B cell (primary cell): ENCODE measurements around the gene JSRP1. TPM values are rescaled to one million over a fixed set of nuclear protein-coding genes. Genes with fewer than 3 reads are reported as not detected.

Experiments used
- ATAC-seq: fragments of 200-7000 bp; cut with Tn5 transposase; one replicate; pipeline ENCODE4 v1.10.0; 2021; ENCODE audit warnings: low read depth, mild to moderate bottlenecking, moderate number of reproducible peaks, moderate library complexity
- CTCF ChIA-PET: fragments of 350-600 bp; sonication (Branson Sonifier 250); formaldehyde crosslinking; loops from one replicate; lab custom pipeline; 2021; ENCODE audit warnings: antibody characterized with exemption, inconsistent platforms; lab: Charles Lee
- POLR2A ChIA-PET: fragments of 350-600 bp; sonication (Branson Sonifier 250); formaldehyde crosslinking; loops from one replicate; lab custom pipeline; 2021; ENCODE audit warnings: antibody characterized with exemption; lab: Charles Lee
- DNase-seq: peaks from one replicate; pipeline ENCODE4 v3.0.0; 2013
- H2AFZ ChIP-seq: 2 replicates; pipeline ENCODE4 v1.6.1; 2012; ENCODE audit warnings: mild to moderate bottlenecking, low read depth, low read length; ENCODE audit not compliant: insufficient read depth, poor library complexity, severe bottlenecking
- H3K27ac ChIP-seq, 2 donors: 1 replicate in 1 of 2; 2 replicates in 1 of 2; pipeline ENCODE4 v1.5.1; 2012 to 2013; ENCODE audit warnings: low read length in 2 of 2, mild to moderate bottlenecking in 2 of 2, moderate library complexity in 1 of 2
- H3K27me3 ChIP-seq, 4 experiments: fragments of 200-600 bp in 1 of 4; sonication (generic) in 1 of 4; replicated peaks in 1 of 4; 1 replicate in 2 of 4; 2 replicates in 2 of 4; pipeline versions ENCODE4 v1.6.1 to v1.7.0; 2013 to 2016; ENCODE audit warnings: low read length in 3 of 4, mild to moderate bottlenecking in 2 of 4, mixed read lengths in 1 of 4, moderate library complexity in 1 of 4; ENCODE audit not compliant: insufficient read depth in 4 of 4, control insufficient read depth in 3 of 4; ENCODE audit errors: control extremely low read depth in 1 of 4
- H3K36me3 ChIP-seq, 2 experiments: replicated peaks in 1 of 2; 1 replicate in 1 of 2; 2 replicates in 1 of 2; pipeline versions ENCODE4 v1.6.1 to v1.7.1; 2013; ENCODE audit warnings: low read length in 1 of 2; ENCODE audit not compliant: insufficient read depth in 2 of 2, control insufficient read depth in 1 of 2; ENCODE audit errors: control extremely low read depth in 1 of 2, extremely low read depth in 1 of 2
- H3K4me1 ChIP-seq, 2 donors: fragments of 200-600 bp in 1 of 2; sonication (generic) in 1 of 2; 1 replicate in 1 of 2; 2 replicates in 1 of 2; pipeline versions ENCODE4 v1.5.1 to v1.6.1; 2013 to 2017; ENCODE audit warnings: low read length in 2 of 2; ENCODE audit not compliant: control insufficient read depth in 2 of 2, insufficient read depth in 2 of 2
- H3K4me2 ChIP-seq: replicated peaks from 2 replicates; pipeline ENCODE3; 2012; ENCODE audit warnings: mild to moderate bottlenecking, low read depth, low read length; ENCODE audit not compliant: poor library complexity, severe bottlenecking
- H3K4me3 ChIP-seq, 5 experiments: fragments of 200-600 bp in 1 of 5; sonication (generic) in 1 of 5; 1 replicate in 3 of 5; 2 replicates in 2 of 5; pipeline versions ENCODE4 v1.5.1 to v1.7.0; 2011 to 2016; ENCODE audit warnings: low read length in 4 of 5, mild to moderate bottlenecking in 4 of 5, low read depth in 2 of 5, control low read depth in 1 of 5, moderate library complexity in 1 of 5; ENCODE audit not compliant: insufficient read depth in 1 of 5; ENCODE audit errors: control extremely low read depth in 1 of 5, extremely low read depth in 1 of 5
- H3K79me2 ChIP-seq: fragments of 200-600 bp; sonication (generic); one replicate; pipeline ENCODE4 v1.6.0; 2016; ENCODE audit warnings: low read length; ENCODE audit not compliant: control insufficient read depth, insufficient read depth
- H3K9ac ChIP-seq: fragments of 200-600 bp; sonication (generic); 2 replicates; pipeline ENCODE4 v1.6.1; 2017; ENCODE audit warnings: mild to moderate bottlenecking, low read length, moderate library complexity
- H3K9me3 ChIP-seq, 3 donors: one replicate each; pipeline versions ENCODE4 v1.6.1 to v1.7.1; 2013; ENCODE audit warnings: low read length in 2 of 3; ENCODE audit not compliant: control insufficient read depth in 2 of 3, insufficient read depth in 1 of 3; ENCODE audit errors: control extremely low read depth in 1 of 3
- H4K20me1 ChIP-seq: 2 replicates; pipeline ENCODE4 v1.6.0; 2012; ENCODE audit warnings: mild to moderate bottlenecking, low read length; ENCODE audit not compliant: insufficient read depth, control insufficient read depth, poor library complexity, severe bottlenecking
- H3K27ac Mint-ChIP-seq: one replicate; pipeline ENCODE4 v1.8.0; 2021; ENCODE audit warnings: mixed read lengths
- H3K27me3 Mint-ChIP-seq: one replicate; pipeline ENCODE4 v1.8.0; 2021; ENCODE audit warnings: mixed read lengths
- H3K4me1 Mint-ChIP-seq: one replicate; pipeline ENCODE4 v1.8.0; 2021; ENCODE audit warnings: mixed read lengths
- H3K4me3 Mint-ChIP-seq: one replicate; pipeline ENCODE4 v1.8.0; 2021; ENCODE audit warnings: mixed read lengths
- H3K9me3 Mint-ChIP-seq: one replicate; pipeline ENCODE4 v1.8.0; 2022; ENCODE audit warnings: mixed read lengths; ENCODE audit not compliant: insufficient read depth
- CTCF ChIP-seq: fragments of 200-600 bp; IDR thresholded peaks from one replicate; pipeline ENCODE4 v1.8.0; 2022; ENCODE audit warnings: antibody characterized with exemption, mild to moderate bottlenecking
- EZH2 ChIP-seq: IDR thresholded peaks from 2 replicates; pipeline ENCODE4 v1.6.1; 2012; ENCODE audit warnings: borderline replicate concordance, low read depth, mild to moderate bottlenecking, moderate library complexity, low read length; ENCODE audit not compliant: insufficient read depth, poor library complexity, severe bottlenecking
- WGBS: methylation state at CpG from one replicate; pipeline ENCODE4 v1.1.5; 2013; ENCODE audit warnings: missing lambda C conversion rate; ENCODE audit not compliant: insufficient coverage; 5-methylcytosine and 5-hydroxymethylcytosine counted together
- intact Hi-C: fragments of 100-400 bp; cut with micrococcal nuclease; formaldehyde crosslinking; loops from one replicate; pipeline ENCODE4 v1.10.0; 2022
- polyA plus RNA-seq: library from polyadenylated mRNA; depleted of rRNA; stranded (reverse); fragments of >200 nt; gene quantifications from 2 replicates; pipeline ENCODE4 v1.2.3, GENCODE V29; 2012
- total RNA-seq, 2 donors: library from RNA; stranded (reverse); fragments of 120-200 nt in 1 of 2; gene quantifications; 1 replicate in 1 of 2; 2 replicates in 1 of 2; pipeline versions ENCODE4 v1.2.3 to v1.2.4, GENCODE V29; 2013 to 2022

The JSRP1 gene
- total and polyA plus RNA-seq, 2 donors (not counting 1 experiment from before 2014, with no cell fraction given) = 2.1 to 3.0 TPM

DNA sequence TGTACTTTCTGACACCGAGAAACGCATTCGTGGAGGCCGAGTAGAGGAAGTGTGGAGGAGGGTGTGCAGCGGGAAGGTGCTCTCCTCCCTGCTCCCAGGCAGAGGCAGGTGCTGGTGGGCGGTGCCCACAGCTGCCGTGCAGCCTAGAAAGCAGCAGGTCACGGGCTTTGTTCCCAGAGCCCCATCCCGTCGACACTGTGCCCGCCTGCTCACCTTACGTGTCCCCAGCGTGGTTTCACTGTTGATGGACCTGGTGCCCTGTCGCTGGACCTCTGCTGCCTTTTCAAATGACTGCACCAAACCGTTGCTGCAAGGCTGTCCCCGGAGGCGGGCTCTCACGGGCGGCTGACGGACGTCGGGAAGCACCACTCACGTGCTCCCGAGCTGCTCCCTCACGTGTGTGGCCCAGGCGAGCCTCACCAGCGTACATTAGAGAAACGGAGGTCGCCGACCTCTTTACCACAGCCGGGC lies 40.9 kb downstream of the JSRP1 start:
- Histone ChIP-seq H3K9ac (no peak overlapping the region), H3K36me3 (peaks cover 0 to 81% of the 10 kb centered on the region in 2 experiments), H3K27ac (no peak overlapping the region), H2AFZ (no peak overlapping the region), H3K4me1 (no peaks in the 10 kb centered on the region), H3K4me3 (no peak overlapping the region), H3K79me2 (peaks cover 30% of the 10 kb centered on the region), H4K20me1 (peaks cover 24% of the 10 kb centered on the region), H3K4me2 (no peak overlapping the region), H3K9me3 (no peaks in the 10 kb centered on the region), H3K27me3 (no peaks in the 10 kb centered on the region)
- ChIA-PET CTCF (interaction anchor here (2.4 kb wide), 1 partner anchor 57 kb away, joined by 7 read pairs; no protein-coding TSS in a partner anchor), POLR2A (interaction anchor here (0.8 kb wide), 1 partner anchor 29 kb away, joined by 3 read pairs; no protein-coding TSS in a partner anchor)
- WGBS = 86% methylated on average over 31 of the region's 31 CpGs
- Mint-ChIP-seq H3K9me3 (no peaks in the 10 kb centered on the region), H3K27ac (no peak overlapping the region), H3K4me3 (no peak overlapping the region), H3K27me3 (no peaks in the 10 kb centered on the region), H3K4me1 (peaks cover 5% of the 10 kb centered on the region)
- DNase-seq (no peak), ATAC-seq (no peak)
- intact Hi-C loops = no loop called here
- no peak for TF ChIP-seq EZH2
- no peak for TF ChIP-seq CTCF

- H3K4me3 ChIP-seq = no peak overlapping the region
- H3K36me3 ChIP-seq = peaks cover 0 to 80% of the 10 kb centered on the region in 2 experiments
- no peak for ATAC-seq
- no peaks in the 10 kb centered on the region for H3K27me3 ChIP-seq
- no peak for DNase-seq
- intact Hi-C loops = no loop called here
- WGBS = over 99% methylated on average over 14 of the region's 17 CpGs
- H3K4me1 ChIP-seq = no peaks in the 10 kb centered on the region
- ChIA-PET CTCF (interaction anchor here (1.1 kb wide), 1 partner anchor 178 kb away, joined by 3 read pairs; no protein-coding TSS in a partner anchor), POLR2A (no interaction called here)
- Mint-ChIP-seq H3K4me1 (peaks cover 5% of the 10 kb centered on the region), H3K27me3 (no peaks in the 10 kb centered on the region), H3K4me3 (no peak overlapping the region), H3K9me3 (no peaks in the 10 kb centered on the region), H3K27ac (no peak overlapping the region)
- no peak overlapping the region for H3K4me2 ChIP-seq
- peaks cover 35% of the 10 kb centered on the region for H3K79me2 ChIP-seq
- no peak overlapping the region for H2AFZ ChIP-seq
- TF ChIP-seq CTCF (no peak), EZH2 (no peak)
- H3K27ac ChIP-seq = no peak overlapping the region
- peaks cover 20% of the 10 kb centered on the region for H4K20me1 ChIP-seq
- no peak overlapping the region for H3K9ac ChIP-seq
- no peaks in the 10 kb centered on the region for H3K9me3 ChIP-seq
Observed at GRCh38 chr19:2214251-2214650, 42.0 kb downstream of the JSRP1 start.
